Caco-2 (cell line): ENCODE measurements around the gene TRAF7. TPM values are rescaled to one million over a fixed set of nuclear protein-coding genes. Genes with fewer than 3 reads are reported as not detected.
"Not testable (repeated sequence)": the region's sequence is repeated elsewhere in the genome, so short reads cannot be mapped to it uniquely, and the experiment has no call there.

ENCODE experiments used
- BruUV-seq: library from RNA; stranded (reverse); fragments of 400-500 nt; replicated peaks from 2 replicates; lab custom pipeline; 2021; lab: Mats Ljungman, UMichigan
- CTCF ChIA-PET: fragments of 300-600 bp; sonication (Branson Sonifier 250); formaldehyde crosslinking; loops from one replicate; lab custom pipeline; 2022; ENCODE audit warnings: antibody characterized with exemption; lab: Charles Lee
- POLR2A ChIA-PET: fragments of 300-600 bp; sonication (Branson Sonifier 250); formaldehyde crosslinking; loops from one replicate; lab custom pipeline; 2022; ENCODE audit warnings: antibody characterized with exemption; lab: Charles Lee
- DNase-seq, 2 experiments: peaks; one replicate each; pipeline versions ENCODE4 v3.0.0 to v3.0.0-alpha.2; 2020 to 2022
- H3K27me3 ChIP-seq: replicated peaks from 2 replicates; pipeline ENCODE4 v1.6.0; 2011; ENCODE audit warnings: low read length; ENCODE audit not compliant: control insufficient read depth, insufficient read depth
- H3K36me3 ChIP-seq: 2 replicates; pipeline ENCODE4 v1.5.1; 2011; ENCODE audit warnings: low read length; ENCODE audit not compliant: control insufficient read depth, insufficient read depth
- H3K4me1 ChIP-seq: fragments of 250-450 bp; sonication (Bioruptor Pico); 2 replicates; pipeline ENCODE4 v1.5.1; 2020; ENCODE audit warnings: mild to moderate bottlenecking
- H3K4me3 ChIP-seq: 2 replicates; pipeline ENCODE4 v1.5.1; 2011; ENCODE audit warnings: low read depth, mild to moderate bottlenecking, control low read depth, low read length
- H3K9me3 ChIP-seq: fragments of 250-450 bp; sonication (Bioruptor Pico); 2 replicates; pipeline ENCODE4 v1.5.1; 2020; ENCODE audit warnings: mild to moderate bottlenecking, moderate library complexity
- H3K27ac Mint-ChIP-seq: one replicate; pipeline ENCODE4 v1.8.0; 2022; ENCODE audit warnings: mixed read lengths; ENCODE audit not compliant: unreplicated experiment
- H3K27me3 Mint-ChIP-seq: one replicate; pipeline ENCODE4 v1.8.0; 2022; ENCODE audit warnings: mixed read lengths; ENCODE audit not compliant: insufficient read depth, unreplicated experiment
- H3K36me3 Mint-ChIP-seq: one replicate; pipeline ENCODE4 v1.8.0; 2022; ENCODE audit warnings: mild to moderate bottlenecking, mixed read lengths; ENCODE audit not compliant: insufficient read depth, unreplicated experiment
- H3K4me1 Mint-ChIP-seq: one replicate; pipeline ENCODE4 v1.8.0; 2022; ENCODE audit warnings: low read depth, mixed read lengths; ENCODE audit not compliant: unreplicated experiment
- H3K4me3 Mint-ChIP-seq: one replicate; pipeline ENCODE4 v1.8.0; 2022; ENCODE audit warnings: mild to moderate bottlenecking, moderate library complexity, mixed read lengths; ENCODE audit not compliant: unreplicated experiment
- H3K9me3 Mint-ChIP-seq: one replicate; pipeline ENCODE4 v1.8.0; 2022; ENCODE audit warnings: mixed read lengths; ENCODE audit not compliant: unreplicated experiment
- intact Hi-C: fragments of 100-400 bp; cut with micrococcal nuclease; formaldehyde crosslinking; loops from one replicate; pipeline ENCODE4 v1.10.0; 2022; ENCODE audit not compliant: unreplicated experiment
- total RNA-seq: library from RNA; stranded (reverse); gene quantifications from 2 replicates; pipeline ENCODE4 v1.2.3, GENCODE V29; 2022
- TF ChIP-seq, protein P1 (sequence below), 2 experiments: fragments of 200-600 bp in 1 of 2; IDR thresholded peaks; 1 replicate in 1 of 2; 2 replicates in 1 of 2; pipeline versions ENCODE4 v1.5.1 to v1.8.0; 2011 to 2022; ENCODE audit warnings: antibody characterized with exemption in 1 of 2, control low read depth in 1 of 2, inconsistent platforms in 1 of 2, low read depth in 1 of 2, low read length in 1 of 2, mild to moderate bottlenecking in 1 of 2, moderate library complexity in 1 of 2; ENCODE audit not compliant: insufficient read depth in 1 of 2, severe bottlenecking in 1 of 2, unreplicated experiment in 1 of 2

Gene TRAF7
- total RNA-seq, 1 experiment from 2014 or later = 66.3 TPM

DNA sequence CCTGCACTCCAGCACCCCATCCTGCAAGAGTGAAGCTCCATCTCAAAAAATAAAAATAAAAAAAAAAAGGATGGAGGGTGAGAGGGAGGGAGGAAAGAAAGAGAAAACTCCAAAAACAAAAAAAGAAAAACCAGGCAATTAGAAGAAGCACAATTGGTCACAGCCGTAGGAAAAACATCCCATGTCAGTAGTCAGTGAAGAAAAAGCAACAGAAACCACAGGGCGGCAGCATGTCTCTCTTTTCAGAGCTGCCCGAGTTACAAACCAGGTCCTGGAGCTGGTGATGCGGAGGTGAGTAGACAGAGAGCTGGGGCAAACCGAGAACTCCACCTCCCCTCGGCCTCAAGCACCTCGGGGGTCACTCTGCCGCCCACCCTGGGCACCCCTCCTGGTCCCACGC lies 34.3 kb upstream of the TRAF7 start:
- POLR2A ChIA-PET, H3K4me3 ChIP-seq, BruUV-seq, H3K4me3 Mint-ChIP-seq, H3K36me3 ChIP-seq, H3K4me1 ChIP-seq, intact Hi-C loops, H3K9me3 ChIP-seq, H3K27me3 ChIP-seq, H3K36me3 Mint-ChIP-seq, H3K9me3 Mint-ChIP-seq, H3K27me3 Mint-ChIP-seq, H3K27ac Mint-ChIP-seq, H3K4me1 Mint-ChIP-seq: not testable (repeated sequence)
- TF ChIP-seq, protein P1, sequence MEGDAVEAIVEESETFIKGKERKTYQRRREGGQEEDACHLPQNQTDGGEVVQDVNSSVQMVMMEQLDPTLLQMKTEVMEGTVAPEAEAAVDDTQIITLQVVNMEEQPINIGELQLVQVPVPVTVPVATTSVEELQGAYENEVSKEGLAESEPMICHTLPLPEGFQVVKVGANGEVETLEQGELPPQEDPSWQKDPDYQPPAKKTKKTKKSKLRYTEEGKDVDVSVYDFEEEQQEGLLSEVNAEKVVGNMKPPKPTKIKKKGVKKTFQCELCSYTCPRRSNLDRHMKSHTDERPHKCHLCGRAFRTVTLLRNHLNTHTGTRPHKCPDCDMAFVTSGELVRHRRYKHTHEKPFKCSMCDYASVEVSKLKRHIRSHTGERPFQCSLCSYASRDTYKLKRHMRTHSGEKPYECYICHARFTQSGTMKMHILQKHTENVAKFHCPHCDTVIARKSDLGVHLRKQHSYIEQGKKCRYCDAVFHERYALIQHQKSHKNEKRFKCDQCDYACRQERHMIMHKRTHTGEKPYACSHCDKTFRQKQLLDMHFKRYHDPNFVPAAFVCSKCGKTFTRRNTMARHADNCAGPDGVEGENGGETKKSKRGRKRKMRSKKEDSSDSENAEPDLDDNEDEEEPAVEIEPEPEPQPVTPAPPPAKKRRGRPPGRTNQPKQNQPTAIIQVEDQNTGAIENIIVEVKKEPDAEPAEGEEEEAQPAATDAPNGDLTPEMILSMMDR (IDR thresholded peaks at IDR 0.05; ENCODE audit: insufficient read depth in 1 of 2, low read depth in 1 of 2, low read length in 1 of 2, severe bottlenecking in 1 of 2, unreplicated experiment in 1 of 2) = peak in 1 of 2 experiments; percentile 7
- DNase-seq = peak in 1 of 2 experiments; percentile 25
- CTCF ChIA-PET = interaction anchor here (0.6 to 1.6 kb wide), 3 partner anchors 19 to 446 kb away, joined by 3 to 14 read pairs (median 6); partner anchors contain the start of gene ECI1

DNA sequence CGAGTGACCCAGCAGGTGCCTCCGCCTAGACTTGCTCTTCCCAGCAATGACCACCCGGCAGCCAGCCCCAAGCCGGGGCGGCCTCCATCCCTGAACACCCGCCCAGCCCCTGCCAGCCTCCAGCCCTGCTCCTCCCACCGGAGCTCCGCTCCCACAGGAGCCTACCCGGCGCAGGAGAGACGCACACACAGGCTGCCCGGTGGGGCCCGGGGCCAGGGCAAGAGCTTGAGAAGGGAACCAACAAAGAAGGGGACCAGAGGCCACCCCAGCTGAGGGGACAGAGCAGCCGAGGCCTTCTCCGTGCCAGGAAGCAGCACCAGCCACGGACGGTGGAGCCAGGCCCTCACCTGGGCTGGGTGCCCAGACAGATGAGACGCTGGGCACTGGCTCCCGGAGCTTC lies 33.7 kb upstream of the TRAF7 start:
- no peaks in the 10 kb centered on the region for H3K27me3 Mint-ChIP-seq
- no peaks in the 10 kb centered on the region for H3K27me3 ChIP-seq
- no peaks in the 10 kb centered on the region for H3K9me3 ChIP-seq
- ChIA-PET CTCF (interaction anchor here (1.0 to 1.6 kb wide), 2 partner anchors 18 to 130 kb away, joined by 6 to 14 read pairs; partner anchors contain the start of gene ECI1), POLR2A (no interaction called here)
- no peaks in the 10 kb centered on the region for H3K36me3 ChIP-seq
- H3K4me1 ChIP-seq = no peaks in the 10 kb centered on the region
- no peak for DNase-seq
- peaks cover 6% of the 10 kb centered on the region for H3K36me3 Mint-ChIP-seq
- no peak overlapping the region for H3K4me3 Mint-ChIP-seq
- intact Hi-C loops = no loop called here
- no TSS peak for BruUV-seq
- H3K9me3 Mint-ChIP-seq = no peaks in the 10 kb centered on the region
- no peak overlapping the region for H3K27ac Mint-ChIP-seq
- TF ChIP-seq, protein P1 (IDR thresholded peaks at IDR 0.05; ENCODE audit: insufficient read depth in 1 of 2, low read depth in 1 of 2, low read length in 1 of 2, severe bottlenecking in 1 of 2, unreplicated experiment in 1 of 2) = no peak
- no peaks in the 10 kb centered on the region for H3K4me1 Mint-ChIP-seq
- no peak overlapping the region for H3K4me3 ChIP-seq

DNA sequence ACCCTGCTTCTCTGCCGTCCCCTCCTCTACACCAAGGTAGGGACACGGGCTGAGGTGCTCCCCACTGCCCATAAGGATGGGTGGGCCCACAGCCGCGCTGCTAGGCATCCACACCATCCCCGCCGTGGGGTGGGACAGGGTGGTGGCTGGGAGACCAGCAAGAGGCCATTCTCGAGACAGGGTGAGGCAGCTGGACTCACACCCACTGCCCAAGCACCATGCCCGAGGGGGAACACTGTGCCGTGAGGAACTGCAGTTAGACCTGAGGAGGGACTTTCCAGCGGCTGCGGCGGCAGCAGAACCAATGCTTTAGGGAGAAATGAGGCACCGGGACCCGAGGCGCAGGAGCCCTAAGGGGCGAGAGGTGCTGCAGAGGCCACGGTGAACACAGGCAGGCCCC lies 33.2 kb upstream of the TRAF7 start:
- Histone ChIP-seq H3K9me3 (no peaks in the 10 kb centered on the region), H3K36me3 (no peaks in the 10 kb centered on the region), H3K4me3 (no peak overlapping the region), H3K4me1 (no peaks in the 10 kb centered on the region), H3K27me3 (no peaks in the 10 kb centered on the region)
- Mint-ChIP-seq H3K4me3 (no peak overlapping the region), H3K36me3 (peaks cover 6% of the 10 kb centered on the region), H3K4me1 (no peaks in the 10 kb centered on the region), H3K27me3 (no peaks in the 10 kb centered on the region), H3K27ac (no peak overlapping the region), H3K9me3 (no peaks in the 10 kb centered on the region)
- CTCF ChIA-PET = no interaction called here
- TF ChIP-seq, protein P1 (IDR thresholded peaks at IDR 0.05; ENCODE audit: insufficient read depth in 1 of 2, low read depth in 1 of 2, low read length in 1 of 2, severe bottlenecking in 1 of 2, unreplicated experiment in 1 of 2) = no peak
- intact Hi-C loops = no loop called here
- no peak for DNase-seq
- POLR2A ChIA-PET = no interaction called here
- BruUV-seq = no TSS peak

DNA sequence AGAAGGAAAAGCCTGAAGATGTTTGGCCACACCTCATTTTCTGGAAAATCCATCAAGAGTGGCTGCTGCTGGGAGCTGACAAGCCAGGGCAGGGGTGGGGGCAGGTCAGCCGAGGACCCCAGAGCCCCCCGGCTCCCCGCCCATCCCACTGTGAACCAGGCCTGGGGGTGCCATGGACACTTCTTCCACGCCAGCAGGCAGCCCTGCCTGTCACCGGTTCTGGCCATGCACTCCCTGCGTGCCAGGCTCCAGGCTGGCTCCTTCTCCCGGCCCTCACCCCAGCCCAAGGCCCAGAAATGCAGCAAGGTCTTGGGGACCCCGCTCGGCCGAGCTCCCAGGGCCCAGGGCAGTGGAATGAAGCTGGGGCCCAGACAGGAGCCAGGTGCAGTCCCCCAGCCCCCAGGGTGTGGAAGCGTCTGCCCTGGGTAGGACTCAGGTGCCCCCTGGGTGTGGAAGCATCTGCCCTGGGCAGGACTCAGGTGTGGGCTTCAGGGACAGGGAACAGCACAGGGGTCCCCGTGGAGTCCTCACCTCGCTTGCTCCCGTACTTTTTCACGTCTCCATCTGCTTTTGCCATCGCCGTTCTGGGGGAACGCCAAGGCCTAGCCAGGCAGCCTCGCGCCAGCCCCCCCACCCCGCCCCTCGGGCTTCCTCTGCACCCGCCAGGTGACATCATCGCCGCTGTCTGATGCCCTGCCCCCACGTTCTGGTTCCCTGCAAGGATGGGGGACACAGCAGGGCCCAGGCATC lies 32.5 kb upstream of the TRAF7 start:
- POLR2A ChIA-PET, CTCF ChIA-PET, H3K27me3 Mint-ChIP-seq: not testable (repeated sequence)

More for the DNA sequence above, 32.5 kb upstream of the TRAF7 start:
- H3K36me3 Mint-ChIP-seq, H3K4me1 ChIP-seq, H3K4me3 Mint-ChIP-seq, BruUV-seq, DNase-seq, H3K9me3 ChIP-seq, H3K4me1 Mint-ChIP-seq, H3K9me3 Mint-ChIP-seq, H3K4me3 ChIP-seq, H3K27ac Mint-ChIP-seq, H3K27me3 ChIP-seq, H3K36me3 ChIP-seq, intact Hi-C loops: not testable (repeated sequence)
